Neural crest cell (in vitro differentiated cells): ENCODE data around the gene ZNF345. TPM values are rescaled to one million over a fixed set of nuclear protein-coding genes. Genes with fewer than 3 reads are reported as not detected.

ENCODE experiments used
- DNase-seq: peaks from one replicate; pipeline ENCODE4 v3.0.0; 2021; ENCODE audit warnings: low read depth, mixed read lengths, low spot score
- H3K27ac Mint-ChIP-seq: one replicate; pipeline ENCODE4 v1.8.0; 2021; ENCODE audit warnings: mild to moderate bottlenecking, mixed read lengths; ENCODE audit not compliant: unreplicated experiment
- H3K27me3 Mint-ChIP-seq: 2 replicates; pipeline ENCODE4 v1.8.0; 2021; ENCODE audit warnings: low read depth, mild to moderate bottlenecking, mixed read lengths
- H3K36me3 Mint-ChIP-seq: 2 replicates; pipeline ENCODE4 v1.8.0; 2021; ENCODE audit warnings: low read depth, mild to moderate bottlenecking, mixed read lengths
- H3K4me1 Mint-ChIP-seq: 2 replicates; pipeline ENCODE4 v1.8.0; 2021; ENCODE audit warnings: mixed read lengths
- H3K4me3 Mint-ChIP-seq: one replicate; pipeline ENCODE4 v1.8.0; 2021; ENCODE audit warnings: mild to moderate bottlenecking, mixed read lengths
- H3K9me3 Mint-ChIP-seq: 2 replicates; pipeline ENCODE4 v1.8.0; 2021; ENCODE audit warnings: mixed read lengths
- CTCF ChIP-seq: fragments of 200-600 bp; sonication (generic); conservative IDR thresholded peaks from 2 replicates; pipeline ENCODE4 v1.5.0; 2021; ENCODE audit warnings: antibody characterized with exemption, mild to moderate bottlenecking
- total RNA-seq: library from RNA; stranded (reverse); gene quantifications from 2 replicates; pipeline ENCODE4 v1.2.1, GENCODE V29; 2021

Gene ZNF345
- total RNA-seq, 1 donor from 2014 or later, result 10.2 TPM

DNA sequence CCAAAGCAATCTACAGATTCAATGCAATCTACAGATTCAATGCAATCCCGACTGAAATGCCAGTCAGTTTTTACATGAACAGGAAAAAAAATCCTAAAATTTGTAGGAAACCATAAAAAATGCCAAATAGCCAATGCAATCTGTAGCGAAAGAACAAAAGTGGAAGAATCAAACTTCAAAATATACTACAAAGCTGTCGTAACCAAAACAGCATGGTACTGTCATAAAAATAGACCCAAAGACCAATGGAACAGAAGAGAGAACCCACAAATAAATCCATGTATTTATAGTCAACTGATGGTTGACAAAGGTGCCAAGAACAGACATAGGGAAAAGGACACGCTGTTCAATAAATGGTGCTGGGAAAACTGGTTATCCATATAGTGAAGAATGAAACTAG is 47.7 kb downstream of the ZNF345 start:
- no peaks in the 10 kb centered on the region for H3K4me1 Mint-ChIP-seq
- H3K27ac Mint-ChIP-seq, result no peak overlapping the region
- DNase-seq, result no peak
- peaks cover 74% of the 10 kb centered on the region for H3K36me3 Mint-ChIP-seq
- H3K27me3 Mint-ChIP-seq, result no peaks in the 10 kb centered on the region
- peaks cover 34% of the 10 kb centered on the region for H3K9me3 Mint-ChIP-seq
- no peak overlapping the region for H3K4me3 Mint-ChIP-seq
- TF ChIP-seq CTCF, result no peak

- H3K9me3 Mint-ChIP-seq, result peaks cover 37% of the 10 kb centered on the region
- peak within 1 kb of the TSS; percentile 92 for H3K4me3 Mint-ChIP-seq
- H3K27me3 Mint-ChIP-seq, result no peaks in the 10 kb centered on the region
- peak; percentile 62 for DNase-seq
- H3K36me3 Mint-ChIP-seq, result peaks cover 66% of the 10 kb centered on the region
- H3K4me1 Mint-ChIP-seq, result peaks cover 18% of the 10 kb centered on the region
- peak within 1 kb of the TSS; percentile 90 for H3K27ac Mint-ChIP-seq
- peak; percentile 73 for TF ChIP-seq CTCF
Measured at GRCh38 chr19:36915992-36916830, 65.5 kb downstream of the ZNF345 start, which contains the start of the genes ZNF568 and ZNF829. ZNF568 (plus strand) TSS chr19:36916332; CDS start chr19:36922771, 6,439 bp downstream. ZNF829 (minus strand) TSS chr19:36916291; CDS start chr19:36915167, 1,124 bp downstream.

DNA sequence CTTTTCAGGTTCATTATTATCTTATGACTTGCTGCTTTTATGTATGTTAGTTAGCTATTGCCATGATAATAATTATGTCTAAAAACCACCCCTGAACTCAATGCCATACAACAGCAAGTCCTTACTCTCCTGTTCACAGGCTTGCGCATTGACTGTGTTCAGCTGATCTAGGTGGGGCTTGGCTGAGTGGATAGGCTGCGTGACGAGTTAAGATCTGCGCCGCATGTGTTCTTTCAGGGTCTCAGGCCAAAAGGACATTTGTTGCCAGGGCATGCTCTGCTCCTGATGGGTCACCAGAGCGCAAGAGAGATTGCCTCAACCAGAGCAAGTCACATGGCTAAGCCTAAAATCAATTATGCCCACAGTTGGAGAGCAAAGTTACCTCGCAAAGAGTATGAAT is 66.3 kb downstream of the ZNF345 start:
- Mint-ChIP-seq H3K36me3 (peaks cover 66% of the 10 kb centered on the region), H3K9me3 (peaks cover 37% of the 10 kb centered on the region), H3K4me1 (peaks cover 18% of the 10 kb centered on the region), H3K27me3 (no peaks in the 10 kb centered on the region), H3K4me3 (peak overlapping the region; percentile 92), H3K27ac (no peak overlapping the region)
- TF ChIP-seq CTCF, result no peak
- DNase-seq, result no peak

- H3K27ac Mint-ChIP-seq, result no peak overlapping the region
- peaks cover 18% of the 10 kb centered on the region for H3K4me1 Mint-ChIP-seq
- peaks cover 74% of the 10 kb centered on the region for H3K36me3 Mint-ChIP-seq
- peaks cover 37% of the 10 kb centered on the region for H3K9me3 Mint-ChIP-seq
- DNase-seq, result no peak
- H3K4me3 Mint-ChIP-seq, result no peak overlapping the region
- H3K27me3 Mint-ChIP-seq, result no peaks in the 10 kb centered on the region
- no peak for TF ChIP-seq CTCF
Measured at GRCh38 chr19:36918090-36918489, 67.4 kb downstream of the ZNF345 start.

Other genes starting within 250 kb of the ZNF345 start
- 22.1 and 24.7 TPM in 2 replicates for gene ZNF382, start 245.6 kb upstream of the ZNF345 start, total RNA-seq
- gene ZNF461, start 184.0 kb upstream of the ZNF345 start, total RNA-seq, result 7.7 and 10.2 TPM in 2 replicates
- 8.6 and 10.3 TPM in 2 replicates for gene ZNF567, start 163.3 kb upstream of the ZNF345 start, total RNA-seq
- gene ZNF850, start 78.1 kb upstream of the ZNF345 start, total RNA-seq, result 13.5 and 16.7 TPM in 2 replicates
- 11.3 and 12.5 TPM in 2 replicates for gene ZNF790, start 12.5 kb upstream of the ZNF345 start, total RNA-seq
- 2.2 and 2.6 TPM in 2 replicates for gene ZNF829, start 65.4 kb downstream of the ZNF345 start, total RNA-seq
- gene ZNF568, start 65.5 kb downstream of the ZNF345 start, total RNA-seq, result 5.9 and 6.1 TPM in 2 replicates
- gene ZNF420, start 227.6 kb downstream of the ZNF345 start, total RNA-seq, result 12.2 and 14.2 TPM in 2 replicates